VCaP (cell line): Measurements from ENCODE around the gene GABBR1.

Source experiments
- H3K27ac ChIP-seq: fragments of 450-650 bp; 2 replicates; pipeline ENCODE4 v1.5.1; 2017
- TF ChIP-seq, protein P1 (sequence below): fragments of 450-650 bp; conservative IDR thresholded peaks from 2 replicates; pipeline ENCODE4 v1.5.1; 2017; ENCODE audit warnings: mild to moderate bottlenecking, moderate library complexity

GABBR1 gene

DNA sequence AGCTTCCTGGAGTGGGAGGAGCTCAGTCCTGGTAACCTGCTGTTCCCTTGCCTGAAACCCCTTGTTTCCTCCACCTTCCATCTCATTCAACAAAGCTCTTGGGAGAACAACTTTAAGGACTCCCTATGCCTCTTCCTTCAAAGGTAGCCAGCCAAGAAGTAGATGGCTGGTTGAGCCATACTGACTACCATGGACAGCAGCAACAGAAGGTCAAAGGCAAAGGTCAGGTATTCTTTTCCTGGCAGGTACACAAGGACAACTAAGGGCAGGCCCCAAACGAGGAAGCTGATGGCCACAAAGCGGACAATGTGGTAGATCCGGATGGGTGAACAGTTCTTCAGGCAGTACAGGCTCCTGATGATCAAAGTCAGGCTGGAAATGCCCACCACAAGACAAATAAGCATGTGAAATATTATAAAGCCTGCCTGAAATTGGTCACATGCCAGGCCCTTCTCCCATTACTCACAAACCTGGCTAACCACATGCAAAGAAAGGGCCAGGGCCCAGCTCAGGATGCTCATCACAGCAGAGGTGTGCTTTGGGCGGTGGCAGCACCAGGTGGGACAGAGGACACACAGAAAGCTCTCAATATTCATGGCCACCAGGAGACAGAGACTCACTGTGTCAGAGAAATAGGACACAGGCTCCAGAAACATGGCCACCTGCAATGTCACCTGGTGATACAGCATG, 95.1 kb downstream of the GABBR1 start:
- TF ChIP-seq, protein P1, sequence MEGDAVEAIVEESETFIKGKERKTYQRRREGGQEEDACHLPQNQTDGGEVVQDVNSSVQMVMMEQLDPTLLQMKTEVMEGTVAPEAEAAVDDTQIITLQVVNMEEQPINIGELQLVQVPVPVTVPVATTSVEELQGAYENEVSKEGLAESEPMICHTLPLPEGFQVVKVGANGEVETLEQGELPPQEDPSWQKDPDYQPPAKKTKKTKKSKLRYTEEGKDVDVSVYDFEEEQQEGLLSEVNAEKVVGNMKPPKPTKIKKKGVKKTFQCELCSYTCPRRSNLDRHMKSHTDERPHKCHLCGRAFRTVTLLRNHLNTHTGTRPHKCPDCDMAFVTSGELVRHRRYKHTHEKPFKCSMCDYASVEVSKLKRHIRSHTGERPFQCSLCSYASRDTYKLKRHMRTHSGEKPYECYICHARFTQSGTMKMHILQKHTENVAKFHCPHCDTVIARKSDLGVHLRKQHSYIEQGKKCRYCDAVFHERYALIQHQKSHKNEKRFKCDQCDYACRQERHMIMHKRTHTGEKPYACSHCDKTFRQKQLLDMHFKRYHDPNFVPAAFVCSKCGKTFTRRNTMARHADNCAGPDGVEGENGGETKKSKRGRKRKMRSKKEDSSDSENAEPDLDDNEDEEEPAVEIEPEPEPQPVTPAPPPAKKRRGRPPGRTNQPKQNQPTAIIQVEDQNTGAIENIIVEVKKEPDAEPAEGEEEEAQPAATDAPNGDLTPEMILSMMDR = no peak
- H3K27ac ChIP-seq = no peak overlapping the region

- TF ChIP-seq, protein P1 = no peak
- H3K27ac ChIP-seq = no peak overlapping the region
These were observed 100.5 kb downstream of the GABBR1 start for GRCh38 chr6:29532320-29532951.

GRCh38 chr6:29531668-29532067, 101.3 kb downstream of the GABBR1 start:
- TF ChIP-seq, protein P1 = no peak
- H3K27ac ChIP-seq = no peak overlapping the region

DNA sequence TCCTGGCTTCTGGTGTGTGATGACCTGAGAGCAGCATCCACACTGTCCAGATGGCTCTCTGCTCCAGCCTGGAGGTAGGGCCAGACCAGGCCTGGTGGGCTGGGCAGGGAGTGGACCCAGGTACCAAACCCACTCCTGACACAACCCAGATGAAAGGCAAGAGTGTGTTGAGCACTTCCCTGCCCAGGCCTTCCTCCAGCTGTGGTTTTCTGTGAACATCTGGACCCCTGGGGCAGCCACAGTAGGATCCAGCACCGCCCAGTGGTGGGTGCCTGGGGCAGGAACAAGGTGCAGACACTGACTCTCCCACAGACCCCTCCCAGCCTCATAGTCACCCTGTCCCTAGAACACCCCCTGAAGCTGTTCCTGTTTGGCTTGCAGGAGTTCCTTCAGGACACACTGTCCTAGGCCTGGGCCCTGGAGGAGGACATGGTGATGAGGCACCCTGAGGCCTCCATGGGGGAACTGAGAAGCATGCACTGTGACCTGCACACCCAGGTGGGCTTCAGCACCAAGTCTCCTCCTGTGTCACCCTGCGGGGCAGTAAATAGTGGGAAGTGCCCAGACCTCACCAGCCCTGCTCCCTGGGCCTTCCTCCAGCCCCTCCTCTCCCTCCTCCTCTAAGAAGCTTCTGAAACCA, 102.2 kb downstream of the GABBR1 start:
- TF ChIP-seq, protein P1 = no peak
- H3K27ac ChIP-seq = no peak overlapping the region

DNA sequence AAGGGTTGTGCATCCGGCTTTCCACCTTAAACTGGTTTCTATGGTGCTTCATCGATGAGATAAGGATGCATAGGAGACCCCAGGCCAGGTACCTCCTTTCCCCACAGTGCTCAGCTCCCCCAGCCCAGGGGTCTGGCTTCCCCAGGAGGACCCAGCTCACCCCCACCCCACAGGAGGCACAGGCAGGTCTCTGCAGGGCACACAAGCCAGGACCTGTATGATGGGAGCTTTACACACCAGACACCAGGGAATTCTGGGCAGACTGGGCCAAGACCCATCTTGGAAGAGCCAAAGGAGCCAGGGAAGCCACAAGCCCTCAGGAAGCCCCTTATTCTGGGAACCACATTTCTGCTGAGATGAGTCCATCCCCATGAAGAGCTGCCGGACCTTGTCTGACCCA, 103.0 kb downstream of the GABBR1 start:
- TF ChIP-seq, protein P1 = no peak
- H3K27ac ChIP-seq = no peak overlapping the region

DNA sequence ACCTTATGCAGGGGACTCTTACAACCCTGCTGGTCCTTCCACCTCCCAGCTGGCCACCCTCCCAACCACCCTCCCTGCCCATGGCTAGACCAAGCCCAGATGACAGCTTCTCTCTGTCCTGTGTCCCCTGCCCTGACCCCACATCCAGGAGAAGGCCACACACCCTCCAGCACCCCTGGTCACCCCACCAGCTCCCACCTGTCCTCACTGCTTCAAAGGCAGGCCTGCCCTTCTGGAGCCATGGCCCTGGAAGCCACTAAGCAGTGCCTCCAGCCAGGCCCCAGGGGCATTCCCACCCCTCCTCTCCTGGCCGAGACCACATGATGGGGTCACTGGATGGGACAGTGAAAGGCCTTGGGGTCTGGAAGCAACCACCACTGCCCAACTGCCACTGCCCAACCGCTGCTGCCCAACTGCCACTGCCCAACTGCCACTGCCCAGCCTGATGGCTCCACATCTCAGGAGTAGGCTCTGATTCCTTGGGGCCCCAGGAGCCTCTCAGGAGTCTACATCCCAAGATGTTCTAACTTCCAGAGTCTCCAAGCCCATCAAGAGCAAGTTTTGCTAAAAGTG, 103.9 kb downstream of the GABBR1 start:
- TF ChIP-seq, protein P1 = no peak
- no peak overlapping the region for H3K27ac ChIP-seq

GRCh38 chr6:29528300-29528931, 104.6 kb downstream of the GABBR1 start:
- H3K27ac ChIP-seq = no peak overlapping the region
- TF ChIP-seq, protein P1 = no peak
